ENCODE measurements around the gene TBC1D5. TPM values are rescaled to one million over a fixed set of nuclear protein-coding genes. Genes with fewer than 3 reads are reported as not detected.

The TBC1D5 gene
- total and polyA plus RNA-seq, 2 experiments from 2014 or later = 31.0 to 69.9 TPM

- H3K27ac ChIP-seq = no peak overlapping the region
- no peaks in the 10 kb centered on the region for H3K79me2 ChIP-seq (ENCODE audit: insufficient read depth)
- H3K4me3 ChIP-seq = no peak overlapping the region
- H4K20me1 ChIP-seq (ENCODE audit: insufficient read depth) = no peaks in the 10 kb centered on the region
- DNase-seq = no peak
- H3K27me3 ChIP-seq (replicated peaks; ENCODE audit: insufficient read depth) = no peaks in the 10 kb centered on the region
- no peaks in the 10 kb centered on the region for H3K36me3 ChIP-seq (ENCODE audit: low read depth)
- H3K9me3 ChIP-seq (ENCODE audit: low read depth) = no peaks in the 10 kb centered on the region
- no peak overlapping the region for H3K4me2 ChIP-seq (ENCODE audit: unreplicated experiment)
- no peak overlapping the region for H3K9ac ChIP-seq
- no peak for TF ChIP-seq EZH2phosphoT487 (IDR thresholded peaks at IDR 0.05; ENCODE audit: insufficient read depth, low read depth)
- TF ChIP-seq EZH2 (IDR thresholded peaks at IDR 0.05; ENCODE audit: insufficient read depth, poor library complexity, severe bottlenecking) = no peak
- WGBS, 2 experiments (ENCODE audit: low coverage in 1 of 2, low lambda C conversion rate in 2 of 2, missing lambda C conversion rate in 2 of 2) = 91 to 93% methylated on average over 6 of the region's 6 CpGs
- H3F3A ChIP-seq (ENCODE audit: insufficient read depth) = no peaks in the 10 kb centered on the region
- in situ Hi-C loops (cut with MboI) = no loop called here
- no peak overlapping the region for H2AFZ ChIP-seq
- no peaks in the 10 kb centered on the region for H3K9me2 ChIP-seq (ENCODE audit: insufficient read depth)
- peaks cover 8% of the 10 kb centered on the region for H3K4me1 ChIP-seq (ENCODE audit: insufficient read depth)
Observed at GRCh38 chr3:17187589-17188184, 554.7 kb downstream of the TBC1D5 start.

DNA sequence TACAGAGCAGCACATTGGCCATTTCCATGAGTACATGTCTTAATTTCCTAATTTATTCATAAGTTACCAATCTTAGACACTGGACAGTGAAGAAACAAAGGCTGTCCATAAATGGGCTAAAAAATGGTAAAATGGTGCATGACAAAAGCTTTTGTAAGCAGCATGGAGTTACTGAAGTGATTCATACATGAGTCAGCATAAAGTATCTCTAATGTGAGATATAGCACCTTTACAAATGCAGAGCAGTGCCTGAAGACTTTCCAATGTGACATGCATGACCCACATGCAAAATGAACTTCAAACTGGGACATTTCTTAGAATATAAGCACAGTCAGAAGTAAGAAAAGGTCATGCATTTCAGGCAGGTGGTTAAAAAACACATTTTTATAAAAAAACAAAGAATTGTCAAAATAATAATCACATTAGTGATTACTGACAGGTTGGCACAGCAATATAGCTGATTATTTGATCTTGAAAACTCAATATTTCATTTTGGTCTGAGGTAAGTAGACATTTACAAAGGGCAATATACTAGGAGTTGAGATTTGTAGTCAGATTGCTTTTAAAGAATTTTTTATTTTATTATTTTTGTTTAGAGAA is 558.4 kb downstream of the TBC1D5 start:
- peak overlapping the region; percentile 37; the same call in 1 of the 2 replicates for H3K27ac ChIP-seq
- H3K9me2 ChIP-seq (ENCODE audit: insufficient read depth) = no peaks in the 10 kb centered on the region
- H2AFZ ChIP-seq = no peak overlapping the region
- H3K4me1 ChIP-seq (ENCODE audit: insufficient read depth) = peaks cover 16% of the 10 kb centered on the region
- H4K20me1 ChIP-seq (ENCODE audit: insufficient read depth) = no peaks in the 10 kb centered on the region
- TF ChIP-seq EZH2phosphoT487 (IDR thresholded peaks at IDR 0.05; ENCODE audit: insufficient read depth, low read depth) (no peak), EZH2 (IDR thresholded peaks at IDR 0.05; ENCODE audit: insufficient read depth, poor library complexity, severe bottlenecking) (no peak)
- H3K9ac ChIP-seq = no peak overlapping the region
- in situ Hi-C loops (cut with MboI) = no loop called here
- no peaks in the 10 kb centered on the region for H3F3A ChIP-seq (ENCODE audit: insufficient read depth)
- no peak overlapping the region for H3K4me3 ChIP-seq
- peak; percentile 76 for DNase-seq
- no peaks in the 10 kb centered on the region for H3K9me3 ChIP-seq (ENCODE audit: low read depth)
- H3K79me2 ChIP-seq (ENCODE audit: insufficient read depth) = no peaks in the 10 kb centered on the region
- H3K4me2 ChIP-seq (ENCODE audit: unreplicated experiment) = no peak overlapping the region
- no peaks in the 10 kb centered on the region for H3K27me3 ChIP-seq (replicated peaks; ENCODE audit: insufficient read depth)
- no peaks in the 10 kb centered on the region for H3K36me3 ChIP-seq (ENCODE audit: low read depth)

GRCh38 chr3:17182166-17182565 is 560.3 kb downstream of the TBC1D5 start:
- TF ChIP-seq EZH2 (IDR thresholded peaks at IDR 0.05; ENCODE audit: insufficient read depth, poor library complexity, severe bottlenecking) (no peak), EZH2phosphoT487 (IDR thresholded peaks at IDR 0.05; ENCODE audit: insufficient read depth, low read depth) (no peak)
- no peak overlapping the region for H3K4me2 ChIP-seq (ENCODE audit: unreplicated experiment)
- H3K9ac ChIP-seq = no peak overlapping the region
- H4K20me1 ChIP-seq (ENCODE audit: insufficient read depth) = no peaks in the 10 kb centered on the region
- no peaks in the 10 kb centered on the region for H3K9me2 ChIP-seq (ENCODE audit: insufficient read depth)
- no peaks in the 10 kb centered on the region for H3K79me2 ChIP-seq (ENCODE audit: insufficient read depth)
- no peaks in the 10 kb centered on the region for H3K36me3 ChIP-seq (ENCODE audit: low read depth)
- no peak overlapping the region for H3K27ac ChIP-seq
- no peak overlapping the region for H2AFZ ChIP-seq
- in situ Hi-C loops (cut with MboI) = no loop called here
- H3K27me3 ChIP-seq (replicated peaks; ENCODE audit: insufficient read depth) = no peaks in the 10 kb centered on the region
- H3F3A ChIP-seq (ENCODE audit: insufficient read depth) = no peaks in the 10 kb centered on the region
- WGBS, 2 experiments (ENCODE audit: low coverage in 1 of 2, low lambda C conversion rate in 2 of 2, missing lambda C conversion rate in 2 of 2) = 73 to 74% methylated on average over 5 of the region's 5 CpGs
- H3K4me3 ChIP-seq = no peak overlapping the region
- no peaks in the 10 kb centered on the region for H3K9me3 ChIP-seq (ENCODE audit: low read depth)
- no peak for DNase-seq
- peaks cover 16% of the 10 kb centered on the region for H3K4me1 ChIP-seq (ENCODE audit: insufficient read depth)

GRCh38 chr3:17181413-17181907 is 561.0 kb downstream of the TBC1D5 start:
- in situ Hi-C loops (cut with MboI) = no loop called here
- Histone ChIP-seq H3F3A (ENCODE audit: insufficient read depth) (no peaks in the 10 kb centered on the region), H3K4me2 (ENCODE audit: unreplicated experiment) (no peak overlapping the region), H3K4me3 (no peak overlapping the region), H3K36me3 (ENCODE audit: low read depth) (no peaks in the 10 kb centered on the region), H3K27me3 (replicated peaks; ENCODE audit: insufficient read depth) (no peaks in the 10 kb centered on the region), H4K20me1 (ENCODE audit: insufficient read depth) (no peaks in the 10 kb centered on the region), H3K9me2 (ENCODE audit: insufficient read depth) (no peaks in the 10 kb centered on the region), H3K9me3 (ENCODE audit: low read depth) (no peaks in the 10 kb centered on the region), H3K27ac (no peak overlapping the region), H3K4me1 (ENCODE audit: insufficient read depth) (peaks cover 16% of the 10 kb centered on the region), H3K9ac (no peak overlapping the region), H2AFZ (no peak overlapping the region), H3K79me2 (ENCODE audit: insufficient read depth) (no peaks in the 10 kb centered on the region)
- TF ChIP-seq EZH2phosphoT487 (IDR thresholded peaks at IDR 0.05; ENCODE audit: insufficient read depth, low read depth) (no peak), EZH2 (IDR thresholded peaks at IDR 0.05; ENCODE audit: insufficient read depth, poor library complexity, severe bottlenecking) (no peak)
- WGBS, 2 experiments (ENCODE audit: low coverage in 1 of 2, low lambda C conversion rate in 2 of 2, missing lambda C conversion rate in 2 of 2) = 96 to 98% methylated on average over 2 of the region's 2 CpGs
- DNase-seq = no peak

Data from GM23248 (cell line).